T-helper 17 cell (primary cell): ENCODE results near the gene LGALS16. TPM values are rescaled to one million over a fixed set of nuclear protein-coding genes. Genes with fewer than 3 reads are reported as not detected.
"Not testable (repeated sequence)": the region's sequence is repeated elsewhere in the genome, so short reads cannot be mapped to it uniquely, and the experiment has no call there.

ENCODE experiments used
- ATAC-seq: fragments of 150-1000 bp; cut with Tn5 transposase; 2 replicates; pipeline ENCODE4 v1.10.0; 2021; ENCODE audit warnings: mild to moderate bottlenecking, moderate library complexity
- DNase-seq, 3 donors: peaks; one replicate each; pipeline versions ENCODE4 v3.0.0 to v3.0.0-alpha.2; 2020 to 2021
- H3K9me3 ChIP-seq: one replicate; pipeline ENCODE4 v1.7.0; 2013; ENCODE audit warnings: low read length, mild to moderate bottlenecking; ENCODE audit not compliant: control insufficient read depth, poor library complexity, severe bottlenecking
- H3K27ac Mint-ChIP-seq: one replicate; pipeline ENCODE4 v1.8.0; 2022; ENCODE audit warnings: mild to moderate bottlenecking, moderate library complexity, mixed read lengths
- H3K27me3 Mint-ChIP-seq: one replicate; pipeline ENCODE4 v1.8.0; 2022; ENCODE audit warnings: mixed read lengths
- H3K36me3 Mint-ChIP-seq: one replicate; pipeline ENCODE4 v1.8.0; 2022; ENCODE audit warnings: low read depth, mixed read lengths
- H3K4me1 Mint-ChIP-seq: one replicate; pipeline ENCODE4 v1.8.0; 2022; ENCODE audit warnings: mild to moderate bottlenecking, mixed read lengths
- H3K4me3 Mint-ChIP-seq: one replicate; pipeline ENCODE4 v1.8.0; 2022; ENCODE audit warnings: mild to moderate bottlenecking, moderate library complexity, mixed read lengths
- total RNA-seq, 4 donors: library from RNA in 2 of 4; stranded (reverse) in 2 of 4; gene quantifications; one replicate each; pipeline ENCODE4 v1.2.3 and lab custom pipeline; 2022 to 2026

LGALS16 gene
- total RNA-seq (not detected), total RNA-seq (lab: John Stamatoyannopoulos, UW) (0 reads per million in 2 donors)

- Mint-ChIP-seq H3K4me3 (no peak within 1 kb of the TSS), H3K4me1 (peaks cover 6% of the 10 kb centered on the region), H3K27ac (no peak within 1 kb of the TSS), H3K27me3 (peaks cover 81% of the 10 kb centered on the region), H3K36me3 (peaks cover 9% of the 10 kb centered on the region)
- ATAC-seq = no peak
- no peaks in the 10 kb centered on the region for H3K9me3 ChIP-seq
- DNase-seq = no peak
Measured at GRCh38 chr19:39655613-39656012, at the start of gene LGALS16. Gene LGALS16 (plus strand): TSS chr19:39655913. CDS start chr19:39655962, 49 bp downstream.

GRCh38 chr19:39607021-39607420 is 48.7 kb upstream of the LGALS16 start:
- DNase-seq (no peak), ATAC-seq (no peak)
- H3K4me3 Mint-ChIP-seq = no peak overlapping the region
- no peak overlapping the region for H3K27ac Mint-ChIP-seq
- H3K27me3 Mint-ChIP-seq = peaks cover 44% of the 10 kb centered on the region
- H3K4me1 Mint-ChIP-seq = no peaks in the 10 kb centered on the region
- no peaks in the 10 kb centered on the region for H3K36me3 Mint-ChIP-seq
- no peaks in the 10 kb centered on the region for H3K9me3 ChIP-seq

GRCh38 chr19:39607561-39607960 is 48.2 kb upstream of the LGALS16 start:
- DNase-seq = no peak
- no peaks in the 10 kb centered on the region for H3K9me3 ChIP-seq
- ATAC-seq = no peak
- no peaks in the 10 kb centered on the region for H3K4me1 Mint-ChIP-seq
- peaks cover 40% of the 10 kb centered on the region for H3K27me3 Mint-ChIP-seq
- no peak overlapping the region for H3K4me3 Mint-ChIP-seq
- H3K36me3 Mint-ChIP-seq = no peaks in the 10 kb centered on the region
- no peak overlapping the region for H3K27ac Mint-ChIP-seq

GRCh38 chr19:39613597-39613996 is 42.1 kb upstream of the LGALS16 start:
- no peak overlapping the region for H3K27ac Mint-ChIP-seq
- H3K36me3 Mint-ChIP-seq = no peaks in the 10 kb centered on the region
- H3K4me3 Mint-ChIP-seq = no peak overlapping the region
- peaks cover 1% of the 10 kb centered on the region for H3K27me3 Mint-ChIP-seq
- ATAC-seq (no peak), DNase-seq (no peak)
- H3K9me3 ChIP-seq = no peaks in the 10 kb centered on the region
- no peaks in the 10 kb centered on the region for H3K4me1 Mint-ChIP-seq

- DNase-seq (no peak), ATAC-seq (no peak)
- peaks cover 41% of the 10 kb centered on the region for H3K27me3 Mint-ChIP-seq
- no peaks in the 10 kb centered on the region for H3K9me3 ChIP-seq
- H3K27ac Mint-ChIP-seq = no peak overlapping the region
- H3K4me3 Mint-ChIP-seq = no peak overlapping the region
- peaks cover 7% of the 10 kb centered on the region for H3K36me3 Mint-ChIP-seq
- H3K4me1 Mint-ChIP-seq = no peaks in the 10 kb centered on the region
Measured at GRCh38 chr19:39617745-39618144, 38.0 kb upstream of the LGALS16 start.

- H3K27me3 Mint-ChIP-seq = peaks cover 74% of the 10 kb centered on the region
- H3K4me1 Mint-ChIP-seq = no peaks in the 10 kb centered on the region
- H3K4me3 Mint-ChIP-seq = no peak overlapping the region
- ATAC-seq (no peak), DNase-seq (no peak)
- peaks cover 10% of the 10 kb centered on the region for H3K36me3 Mint-ChIP-seq
- no peak overlapping the region for H3K27ac Mint-ChIP-seq
- no peaks in the 10 kb centered on the region for H3K9me3 ChIP-seq
Measured at GRCh38 chr19:39623946-39624345, 31.8 kb upstream of the LGALS16 start.

GRCh38 chr19:39627631-39628030 is 28.1 kb upstream of the LGALS16 start:
- H3K27ac Mint-ChIP-seq, H3K4me3 Mint-ChIP-seq, H3K4me1 Mint-ChIP-seq, H3K36me3 Mint-ChIP-seq, H3K9me3 ChIP-seq, ATAC-seq, DNase-seq: not testable (repeated sequence)
- peaks cover 37% of the 10 kb centered on the region for H3K27me3 Mint-ChIP-seq

GRCh38 chr19:39631178-39631577 is 24.5 kb upstream of the LGALS16 start:
- DNase-seq (no peak), ATAC-seq (no peak)
- H3K4me1 Mint-ChIP-seq = no peaks in the 10 kb centered on the region
- H3K27me3 Mint-ChIP-seq = peaks cover 20% of the 10 kb centered on the region
- H3K9me3 ChIP-seq = no peaks in the 10 kb centered on the region
- H3K27ac Mint-ChIP-seq = no peak overlapping the region
- no peaks in the 10 kb centered on the region for H3K36me3 Mint-ChIP-seq
- no peak overlapping the region for H3K4me3 Mint-ChIP-seq

- no peaks in the 10 kb centered on the region for H3K4me1 Mint-ChIP-seq
- H3K4me3 Mint-ChIP-seq = no peak overlapping the region
Measured at GRCh38 chr19:39631626-39632025, 24.1 kb upstream of the LGALS16 start.

GRCh38 chr19:39637891-39638290 is 17.8 kb upstream of the LGALS16 start:
- no peaks in the 10 kb centered on the region for H3K9me3 ChIP-seq
- Mint-ChIP-seq H3K4me3 (no peak overlapping the region), H3K4me1 (no peaks in the 10 kb centered on the region), H3K27ac (no peak overlapping the region), H3K36me3 (peaks cover 5% of the 10 kb centered on the region), H3K27me3 (peaks cover 74% of the 10 kb centered on the region)
- DNase-seq (no peak), ATAC-seq (no peak)

More at GRCh38 chr19:39631626-39632025, 24.1 kb upstream of the LGALS16 start:
- Mint-ChIP-seq H3K36me3 (no peaks in the 10 kb centered on the region), H3K27ac (no peak overlapping the region), H3K27me3 (peaks cover 21% of the 10 kb centered on the region)
- DNase-seq = no peak
- H3K9me3 ChIP-seq = no peaks in the 10 kb centered on the region
- no peak for ATAC-seq

GRCh38 chr19:39641773-39642172 is 13.9 kb upstream of the LGALS16 start:
- Mint-ChIP-seq H3K27ac (no peak overlapping the region), H3K36me3 (peaks cover 5% of the 10 kb centered on the region), H3K27me3 (peaks cover 81% of the 10 kb centered on the region), H3K4me1 (no peaks in the 10 kb centered on the region), H3K4me3 (no peak overlapping the region)
- no peaks in the 10 kb centered on the region for H3K9me3 ChIP-seq
- DNase-seq (no peak), ATAC-seq (no peak)

- Mint-ChIP-seq H3K36me3 (no peaks in the 10 kb centered on the region), H3K4me1 (no peaks in the 10 kb centered on the region), H3K4me3 (no peak overlapping the region), H3K27ac (no peak overlapping the region), H3K27me3 (peaks cover 81% of the 10 kb centered on the region)
- DNase-seq (no peak), ATAC-seq (no peak)
- H3K9me3 ChIP-seq = no peaks in the 10 kb centered on the region
Measured at GRCh38 chr19:39643591-39643990, 12.1 kb upstream of the LGALS16 start.

GRCh38 chr19:39645800-39646411 is 9.8 kb upstream of the LGALS16 start:
- no peak overlapping the region for H3K4me3 Mint-ChIP-seq

GRCh38 chr19:39647918-39648317 is 7.8 kb upstream of the LGALS16 start:
- Mint-ChIP-seq H3K27me3 (peaks cover 84% of the 10 kb centered on the region), H3K36me3 (peaks cover 3% of the 10 kb centered on the region), H3K27ac (no peak overlapping the region), H3K4me3 (no peak overlapping the region), H3K4me1 (no peaks in the 10 kb centered on the region)
- ATAC-seq (no peak), DNase-seq (no peak)
- no peaks in the 10 kb centered on the region for H3K9me3 ChIP-seq

More at GRCh38 chr19:39645800-39646411, 9.8 kb upstream of the LGALS16 start:
- no peaks in the 10 kb centered on the region for H3K9me3 ChIP-seq
- Mint-ChIP-seq H3K27ac (no peak overlapping the region), H3K36me3 (no peaks in the 10 kb centered on the region), H3K27me3 (peaks cover 84% of the 10 kb centered on the region), H3K4me1 (no peaks in the 10 kb centered on the region)
- ATAC-seq (no peak), DNase-seq (no peak)
